Measurements from ENCODE around the gene CTU2.

GRCh38 chr16:88726408-88726749 is 20.1 kb downstream of the CTU2 start:
- TF ChIP-seq CTCF (IDR thresholded peaks at IDR 0.05; ENCODE audit: insufficient read depth, low read depth, low read length) (no peak), EZH2 (IDR thresholded peaks at IDR 0.05; ENCODE audit: insufficient read depth, low read length) (no peak)

Measured in astrocyte (in vitro differentiated cells and primary cell).